ENCODE data around the gene TRIM25.

GRCh38 chr17:56867948-56868376 is 45.9 kb downstream of the TRIM25 start:
- TF ChIP-seq POLR2A (IDR thresholded peaks at IDR 0.05) (no peak), CTCF (IDR thresholded peaks at IDR 0.05) (no peak)
